WTC11 (cell line): Measurements from ENCODE around the gene BOD1L1. TPM values are rescaled to one million over a fixed set of nuclear protein-coding genes. Genes with fewer than 3 reads are reported as not detected.

ENCODE experiments used
- ATAC-seq: fragments of 200-7000 bp; cut with Tn5 transposase; 2 replicates; pipeline ENCODE4 v1.10.0; 2021; ENCODE audit warnings: mild to moderate bottlenecking, moderate library complexity
- CTCF ChIA-PET: fragments of 300-600 bp; sonication (Branson Sonifier 250); formaldehyde crosslinking; loops from one replicate; lab custom pipeline; 2021; ENCODE audit warnings: antibody characterized with exemption; lab: Charles Lee
- POLR2A ChIA-PET: fragments of 350-600 bp; sonication (Branson Sonifier 250); formaldehyde crosslinking; loops from one replicate; lab custom pipeline; 2021; ENCODE audit warnings: antibody characterized with exemption; lab: Charles Lee
- DNase-seq: peaks from one replicate; pipeline ENCODE4 v3.0.0; 2021; ENCODE audit warnings: low spot score
- H3K27ac Mint-ChIP-seq: 2 replicates; pipeline ENCODE4 v1.8.0; 2021; ENCODE audit warnings: mixed read lengths
- H3K27me3 Mint-ChIP-seq: 2 replicates; pipeline ENCODE4 v1.8.0; 2021; ENCODE audit warnings: low read depth, mild to moderate bottlenecking, moderate library complexity, mixed read lengths
- H3K36me3 Mint-ChIP-seq: 2 replicates; pipeline ENCODE4 v1.8.0; 2021; ENCODE audit warnings: mixed read lengths
- H3K4me1 Mint-ChIP-seq: 2 replicates; pipeline ENCODE4 v1.8.0; 2022; ENCODE audit warnings: mixed read lengths
- H3K4me3 Mint-ChIP-seq: 2 replicates; pipeline ENCODE4 v1.8.0; 2021; ENCODE audit warnings: mild to moderate bottlenecking, moderate library complexity, mixed read lengths
- H3K9me3 Mint-ChIP-seq: 2 replicates; pipeline ENCODE4 v1.8.0; 2021; ENCODE audit warnings: mixed read lengths
- ARID4B ChIP-seq: sonication (generic); formaldehyde crosslinking; IDR thresholded peaks from 2 replicates; pipeline ENCODE4 v1.8.0; 2023; ENCODE audit warnings: missing genetic modification reagents, mild to moderate bottlenecking, borderline replicate concordance
- CREB1 ChIP-seq: sonication (generic); formaldehyde crosslinking; IDR thresholded peaks from 2 replicates; pipeline ENCODE4 v1.8.0; 2023; ENCODE audit warnings: mild to moderate bottlenecking, missing genetic modification reagents
- FOXJ3 ChIP-seq: sonication (generic); formaldehyde crosslinking; IDR thresholded peaks from 2 replicates; pipeline ENCODE4 v1.9.0; 2021; ENCODE audit warnings: missing genetic modification reagents, mild to moderate bottlenecking, borderline replicate concordance
- FOXK1 ChIP-seq: sonication (generic); formaldehyde crosslinking; IDR thresholded peaks from 2 replicates; pipeline ENCODE4 v1.8.0; 2022; ENCODE audit warnings: mild to moderate bottlenecking, moderate library complexity, missing genetic modification reagents
- GRHL2 ChIP-seq: fragments of 250-450 bp; sonication (Bioruptor Pico); IDR thresholded peaks from 2 replicates; pipeline ENCODE4 v1.8.0; 2022; ENCODE audit warnings: mild to moderate bottlenecking, moderate library complexity; ENCODE audit not compliant: insufficient replicate concordance, severe bottlenecking
- GTF2I ChIP-seq: fragments of 250-450 bp; sonication (Bioruptor Pico); conservative IDR thresholded peaks from 2 replicates; pipeline ENCODE4 v1.4.0; 2021; ENCODE audit warnings: mild to moderate bottlenecking
- IRF2 ChIP-seq: sonication (generic); formaldehyde crosslinking; IDR thresholded peaks from 2 replicates; pipeline ENCODE4 v1.8.0; 2022; ENCODE audit warnings: low read depth, missing genetic modification reagents, borderline replicate concordance
- JUN ChIP-seq: sonication (generic); formaldehyde crosslinking; IDR thresholded peaks from 2 replicates; pipeline ENCODE4 v1.8.0; 2023; ENCODE audit warnings: mild to moderate bottlenecking, missing genetic modification reagents
- MXD4 ChIP-seq: fragments of 250-450 bp; sonication (Bioruptor Pico); IDR thresholded peaks from 2 replicates; pipeline ENCODE4 v1.8.0; 2021; ENCODE audit warnings: mild to moderate bottlenecking, moderate library complexity, borderline replicate concordance
- MYBL2 ChIP-seq: sonication (generic); formaldehyde crosslinking; IDR thresholded peaks from 2 replicates; pipeline ENCODE4 v1.8.1; 2023; ENCODE audit warnings: mild to moderate bottlenecking, moderate library complexity, missing genetic modification reagents
- NFYB ChIP-seq: sonication (generic); formaldehyde crosslinking; conservative IDR thresholded peaks from 2 replicates; pipeline ENCODE4 v1.8.0; 2022; ENCODE audit warnings: low read depth, missing genetic modification reagents
- PRRX2 ChIP-seq: fragments of 250-450 bp; sonication (Bioruptor Pico); IDR thresholded peaks from 2 replicates; pipeline ENCODE4 v1.8.0; 2021; ENCODE audit warnings: mild to moderate bottlenecking
- RORB ChIP-seq: fragments of 250-450 bp; sonication (Bioruptor Pico); IDR thresholded peaks from 2 replicates; pipeline ENCODE4 v1.9.0; 2021; ENCODE audit warnings: mild to moderate bottlenecking
- SMAD4 ChIP-seq: sonication (generic); formaldehyde crosslinking; IDR thresholded peaks from 2 replicates; pipeline ENCODE4 v1.8.0; 2022; ENCODE audit warnings: mild to moderate bottlenecking, missing genetic modification reagents
- SOX15 ChIP-seq: fragments of 250-450 bp; sonication (Bioruptor Pico); IDR thresholded peaks from 2 replicates; pipeline ENCODE4 v1.9.0; 2021; ENCODE audit warnings: mild to moderate bottlenecking
- TCF7 ChIP-seq: sonication (generic); formaldehyde crosslinking; IDR thresholded peaks from 2 replicates; pipeline ENCODE4 v1.8.0; 2022; ENCODE audit warnings: mild to moderate bottlenecking, low read depth, missing genetic modification reagents, moderate library complexity
- TEAD4 ChIP-seq: sonication (generic); formaldehyde crosslinking; IDR thresholded peaks from 2 replicates; pipeline ENCODE4 v1.8.0; 2022; ENCODE audit warnings: mild to moderate bottlenecking, missing genetic modification reagents
- ZBTB21 ChIP-seq: sonication (generic); formaldehyde crosslinking; IDR thresholded peaks from 2 replicates; pipeline ENCODE4 v1.8.1; 2023; ENCODE audit warnings: mild to moderate bottlenecking, missing genetic modification reagents, borderline replicate concordance
- ZNF263 ChIP-seq: sonication (generic); formaldehyde crosslinking; IDR thresholded peaks from 2 replicates; pipeline ENCODE4 v1.8.1; 2022; ENCODE audit warnings: low read depth, mild to moderate bottlenecking, moderate library complexity, missing genetic modification reagents
- ZNF671 ChIP-seq: fragments of 250-450 bp; sonication (Bioruptor Pico); IDR thresholded peaks from 2 replicates; pipeline ENCODE4 v1.8.0; 2021; ENCODE audit warnings: mild to moderate bottlenecking
- ZSCAN18 ChIP-seq: fragments of 250-450 bp; sonication (Bioruptor Pico); IDR thresholded peaks from 2 replicates; pipeline ENCODE4 v2.1.2; 2022; ENCODE audit warnings: mild to moderate bottlenecking, moderate library complexity
- total RNA-seq: library from RNA; stranded (reverse); gene quantifications from 3 replicates; pipeline ENCODE4 v1.2.3, GENCODE V29; 2021
- TF ChIP-seq, protein P1 (sequence below): sonication (generic); formaldehyde crosslinking; conservative IDR thresholded peaks from 2 replicates; pipeline ENCODE4 v1.8.1; 2022; ENCODE audit warnings: mild to moderate bottlenecking, missing genetic modification reagents
- TF ChIP-seq, protein P2 (sequence below): fragments of 250-450 bp; sonication (Bioruptor Pico); IDR thresholded peaks from 2 replicates; pipeline ENCODE4 v1.8.0; 2021; ENCODE audit warnings: mild to moderate bottlenecking
- TF ChIP-seq, protein P3 (sequence below): sonication (generic); formaldehyde crosslinking; IDR thresholded peaks from 2 replicates; pipeline ENCODE4 v1.8.1; 2022; ENCODE audit warnings: missing genetic modification reagents, borderline replicate concordance
- TF ChIP-seq, protein P4 (sequence below): sonication (generic); formaldehyde crosslinking; IDR thresholded peaks from 2 replicates; pipeline ENCODE4 v1.8.0; 2022; ENCODE audit warnings: mild to moderate bottlenecking, missing genetic modification reagents

Gene BOD1L1
- total RNA-seq, 1 experiment from 2014 or later, result 43.5 TPM

DNA sequence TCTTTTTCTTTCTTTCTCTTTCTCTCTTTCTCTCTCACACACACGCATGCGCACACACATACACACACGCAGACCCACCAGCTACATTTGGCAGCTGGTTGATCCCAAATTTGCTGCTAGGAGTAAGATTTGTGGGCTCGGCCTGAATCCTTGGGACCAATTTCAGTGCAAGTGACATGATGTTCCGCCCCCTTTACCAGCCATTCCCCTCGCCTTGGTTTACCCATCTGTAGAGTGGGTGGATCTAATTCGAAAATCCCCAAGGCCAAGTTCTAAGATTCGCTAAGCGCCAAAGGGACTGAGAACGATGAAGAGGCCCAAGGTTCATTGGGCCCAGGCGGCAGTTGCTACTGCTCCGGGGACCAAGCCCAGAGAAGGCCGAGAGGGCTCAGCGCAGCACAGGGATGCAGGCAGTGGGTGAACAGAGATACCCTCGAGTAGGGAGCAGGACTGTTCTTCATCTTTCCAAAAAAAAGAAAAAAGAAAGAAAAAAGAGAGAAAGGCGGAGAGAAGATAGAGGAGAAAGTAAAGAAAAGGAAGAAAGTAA, 89.0 kb downstream of the BOD1L1 start:
- ChIA-PET POLR2A (no interaction called here), CTCF (no interaction called here)
- Mint-ChIP-seq H3K27me3 (peaks cover 100% of the 10 kb centered on the region), H3K4me3 (peak overlapping the region; percentile 56), H3K9me3 (no peaks in the 10 kb centered on the region), H3K36me3 (peaks cover 7% of the 10 kb centered on the region; the same call in 1 of the 2 replicates), H3K4me1 (peaks cover 85% of the 10 kb centered on the region), H3K27ac (no peak overlapping the region)
- TF ChIP-seq SMAD4 (CRISPR knock-in tag) (no peak), SOX15 (CRISPR knock-in tag) (no peak), IRF2 (CRISPR knock-in tag) (no peak), GRHL2 (CRISPR knock-in tag) (no peak), NFYB (CRISPR knock-in tag) (no peak), FOXJ3 (CRISPR knock-in tag) (no peak), JUN (CRISPR knock-in tag) (no peak), ZNF671 (CRISPR knock-in tag) (no peak), PRRX2 (CRISPR knock-in tag) (no peak), ARID4B (no peak), MYBL2 (no peak), TCF7 (no peak), MXD4 (CRISPR knock-in tag) (no peak), CREB1 (CRISPR knock-in tag) (no peak), GTF2I (CRISPR knock-in tag) (no peak), FOXK1 (no peak), ZNF263 (CRISPR knock-in tag) (no peak)
- TF ChIP-seq, protein P1, sequence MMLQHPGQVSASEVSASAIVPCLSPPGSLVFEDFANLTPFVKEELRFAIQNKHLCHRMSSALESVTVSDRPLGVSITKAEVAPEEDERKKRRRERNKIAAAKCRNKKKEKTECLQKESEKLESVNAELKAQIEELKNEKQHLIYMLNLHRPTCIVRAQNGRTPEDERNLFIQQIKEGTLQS (CRISPR knock-in tag), result no peak
- TF ChIP-seq, protein P2, sequence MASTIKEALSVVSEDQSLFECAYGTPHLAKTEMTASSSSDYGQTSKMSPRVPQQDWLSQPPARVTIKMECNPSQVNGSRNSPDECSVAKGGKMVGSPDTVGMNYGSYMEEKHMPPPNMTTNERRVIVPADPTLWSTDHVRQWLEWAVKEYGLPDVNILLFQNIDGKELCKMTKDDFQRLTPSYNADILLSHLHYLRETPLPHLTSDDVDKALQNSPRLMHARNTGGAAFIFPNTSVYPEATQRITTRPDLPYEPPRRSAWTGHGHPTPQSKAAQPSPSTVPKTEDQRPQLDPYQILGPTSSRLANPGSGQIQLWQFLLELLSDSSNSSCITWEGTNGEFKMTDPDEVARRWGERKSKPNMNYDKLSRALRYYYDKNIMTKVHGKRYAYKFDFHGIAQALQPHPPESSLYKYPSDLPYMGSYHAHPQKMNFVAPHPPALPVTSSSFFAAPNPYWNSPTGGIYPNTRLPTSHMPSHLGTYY (CRISPR knock-in tag), result no peak
- TF ChIP-seq, protein P3, sequence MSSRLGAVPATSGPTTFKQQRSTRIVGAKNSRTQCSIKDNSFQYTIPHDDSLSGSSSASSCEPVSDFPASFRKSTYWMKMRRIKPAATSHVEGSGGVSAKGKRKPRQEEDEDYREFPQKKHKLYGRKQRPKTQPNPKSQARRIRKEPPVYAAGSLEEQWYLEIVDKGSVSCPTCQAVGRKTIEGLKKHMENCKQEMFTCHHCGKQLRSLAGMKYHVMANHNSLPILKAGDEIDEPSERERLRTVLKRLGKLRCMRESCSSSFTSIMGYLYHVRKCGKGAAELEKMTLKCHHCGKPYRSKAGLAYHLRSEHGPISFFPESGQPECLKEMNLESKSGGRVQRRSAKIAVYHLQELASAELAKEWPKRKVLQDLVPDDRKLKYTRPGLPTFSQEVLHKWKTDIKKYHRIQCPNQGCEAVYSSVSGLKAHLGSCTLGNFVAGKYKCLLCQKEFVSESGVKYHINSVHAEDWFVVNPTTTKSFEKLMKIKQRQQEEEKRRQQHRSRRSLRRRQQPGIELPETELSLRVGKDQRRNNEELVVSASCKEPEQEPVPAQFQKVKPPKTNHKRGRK, result no peak
- ATAC-seq (no peak), DNase-seq (no peak)

DNA sequence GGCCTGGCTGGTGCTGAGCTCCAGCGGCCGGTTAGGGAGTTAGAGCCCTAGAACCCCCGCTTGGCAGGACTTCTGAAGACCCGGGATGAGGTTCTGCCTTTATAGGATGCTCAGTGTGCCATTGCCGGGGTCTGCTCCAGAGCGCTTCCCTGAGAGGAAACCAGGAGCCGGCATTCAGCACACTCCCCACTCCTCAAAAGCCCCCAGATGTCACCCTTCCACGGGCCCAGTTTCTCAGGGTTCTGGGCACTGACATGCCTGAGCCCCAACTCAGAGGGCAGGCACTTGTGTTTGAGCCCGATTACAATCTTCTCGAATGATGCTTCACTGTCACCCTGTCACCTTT, 89.7 kb downstream of the BOD1L1 start:
- CTCF ChIA-PET, result no interaction called here
- Mint-ChIP-seq H3K27ac (no peak overlapping the region), H3K4me1 (peaks cover 83% of the 10 kb centered on the region), H3K27me3 (peaks cover 100% of the 10 kb centered on the region), H3K4me3 (no peak overlapping the region), H3K9me3 (no peaks in the 10 kb centered on the region), H3K36me3 (peaks cover 7% of the 10 kb centered on the region; the same call in 1 of the 2 replicates)
- POLR2A ChIA-PET, result no interaction called here
- ATAC-seq (no peak), DNase-seq (no peak)
- TF ChIP-seq PRRX2 (CRISPR knock-in tag), result no peak
- no peak for TF ChIP-seq TEAD4 (CRISPR knock-in tag)
- no peak for TF ChIP-seq ZBTB21 (CRISPR knock-in tag)
- no peak for TF ChIP-seq ZSCAN18 (CRISPR knock-in tag)
- TF ChIP-seq, protein P4, sequence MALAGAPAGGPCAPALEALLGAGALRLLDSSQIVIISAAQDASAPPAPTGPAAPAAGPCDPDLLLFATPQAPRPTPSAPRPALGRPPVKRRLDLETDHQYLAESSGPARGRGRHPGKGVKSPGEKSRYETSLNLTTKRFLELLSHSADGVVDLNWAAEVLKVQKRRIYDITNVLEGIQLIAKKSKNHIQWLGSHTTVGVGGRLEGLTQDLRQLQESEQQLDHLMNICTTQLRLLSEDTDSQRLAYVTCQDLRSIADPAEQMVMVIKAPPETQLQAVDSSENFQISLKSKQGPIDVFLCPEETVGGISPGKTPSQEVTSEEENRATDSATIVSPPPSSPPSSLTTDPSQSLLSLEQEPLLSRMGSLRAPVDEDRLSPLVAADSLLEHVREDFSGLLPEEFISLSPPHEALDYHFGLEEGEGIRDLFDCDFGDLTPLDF (CRISPR knock-in tag), result no peak
- TF ChIP-seq RORB (CRISPR knock-in tag), result no peak
